ENCODE measurements around the gene EIF6.
A peak's percentile ranks its signal among the peaks of the same experiment; 100 is the strongest.

The EIF6 gene

DNA sequence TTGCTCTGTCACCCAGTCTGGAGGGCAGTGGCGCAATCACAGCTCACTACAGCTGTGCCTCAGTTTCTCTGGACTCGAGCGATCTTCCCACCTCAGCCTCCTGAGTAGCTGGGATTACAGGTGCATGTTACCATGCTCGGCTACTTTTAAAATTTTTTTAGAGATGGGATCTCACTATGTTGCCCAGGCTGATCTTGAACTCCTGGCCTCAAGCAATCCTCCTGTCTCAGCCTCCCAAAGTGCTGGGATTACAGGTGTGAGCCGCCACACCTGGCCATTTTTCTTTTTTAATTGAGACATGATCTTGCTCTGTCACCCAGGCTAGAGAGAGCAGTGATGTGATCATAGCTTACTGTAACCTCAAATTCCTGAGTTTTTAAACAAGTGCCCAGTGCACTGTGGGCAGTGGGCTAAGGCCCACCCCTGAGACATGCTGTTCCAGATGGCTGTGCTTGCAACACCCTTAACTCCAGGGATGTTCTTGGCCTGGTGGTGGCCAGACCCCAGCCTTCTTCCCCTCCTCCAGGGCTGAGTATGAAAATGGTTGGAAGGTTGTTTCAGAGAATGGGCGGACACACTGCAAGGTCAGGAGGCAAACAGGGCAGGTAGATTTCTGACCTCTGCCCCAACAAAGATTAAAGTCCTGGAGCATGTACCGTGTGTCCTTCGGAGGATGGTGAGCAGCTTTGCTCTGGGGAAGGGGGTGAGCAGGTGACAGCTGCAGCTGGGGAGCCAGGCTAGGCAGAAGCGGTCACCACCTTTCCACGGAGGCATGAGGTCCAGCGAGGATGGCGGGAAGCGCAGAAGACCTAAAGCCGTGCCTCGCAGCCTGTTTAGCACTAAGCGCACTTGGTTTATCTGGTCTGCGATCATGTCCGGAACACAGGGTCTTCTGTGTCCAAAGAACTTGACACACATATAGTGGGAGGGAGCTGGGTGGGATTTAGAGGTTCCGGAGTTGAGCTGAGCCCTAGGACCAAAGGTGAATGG, 9.0 kb upstream of the EIF6 start:
- Mint-ChIP-seq H3K9me3 (no peaks in the 10 kb centered on the region), H3K36me3 (no peaks in the 10 kb centered on the region), H3K27me3 (peaks cover 30 to 42% of the 10 kb centered on the region in 2 donors), H3K4me3 (no peak overlapping the region), H3K4me1 (no peaks in the 10 kb centered on the region), H3K27ac (no peak overlapping the region)
- no peak for DNase-seq
- ATAC-seq (replicated peaks) = no peak

- no peaks in the 10 kb centered on the region for H3K36me3 Mint-ChIP-seq
- DNase-seq (no peak), ATAC-seq (replicated peaks) (no peak)
- H3K4me3 Mint-ChIP-seq = no peak overlapping the region
- H3K4me1 Mint-ChIP-seq = no peaks in the 10 kb centered on the region
- no peaks in the 10 kb centered on the region for H3K9me3 Mint-ChIP-seq
- H3K27me3 Mint-ChIP-seq = peaks cover 30 to 42% of the 10 kb centered on the region in 2 donors
- H3K27ac Mint-ChIP-seq = peak overlapping the region; percentile 28
These were observed 8.1 kb upstream of the EIF6 start for GRCh38 chr20:35292504-35293285.

DNA sequence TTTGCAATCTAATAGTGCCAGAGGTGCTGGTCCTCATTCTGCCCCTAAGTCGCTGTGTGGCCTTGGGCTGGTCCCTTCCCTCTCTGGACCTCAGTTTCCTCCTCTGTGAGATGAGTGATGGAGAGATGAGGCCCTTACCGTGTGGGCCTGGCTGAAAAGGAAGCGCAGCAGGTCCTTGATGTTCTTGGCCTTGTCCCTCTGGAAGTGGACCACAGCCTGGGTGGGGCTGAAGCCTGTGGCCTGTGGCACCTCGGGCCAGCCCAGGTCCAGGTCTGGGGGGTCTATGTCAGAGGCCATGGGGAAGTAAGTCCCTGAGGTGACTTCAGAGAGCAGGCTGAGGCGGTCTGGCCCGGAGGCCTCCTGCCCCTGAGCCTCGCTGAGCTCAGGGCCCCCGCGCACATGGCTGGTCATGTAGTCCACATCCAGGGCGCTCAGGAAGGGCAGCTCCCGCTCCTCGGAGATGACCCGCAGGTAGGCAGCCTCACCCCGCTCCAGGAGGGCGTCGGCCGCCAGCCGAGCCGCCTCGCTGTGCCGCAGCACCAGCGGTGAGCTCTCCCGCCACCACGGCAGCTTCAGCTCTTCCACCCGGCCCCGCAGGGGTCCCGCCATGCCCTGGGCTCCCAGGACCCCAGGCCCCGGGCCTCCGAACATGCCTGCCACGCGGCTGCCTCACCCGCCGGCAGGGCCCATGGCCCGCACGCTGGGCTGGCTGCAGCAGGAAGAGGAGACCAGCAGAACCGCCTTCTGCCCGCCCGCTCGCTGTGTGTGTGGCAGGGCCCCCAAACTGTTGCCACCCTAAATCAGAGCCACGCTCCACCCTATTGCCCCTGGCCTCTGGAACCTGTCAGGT, 7.3 kb upstream of the EIF6 start, which contains the start of gene FAM83C:
Gene FAM83C, minus strand, starts transcription at position 772 of the 850 bp plus-strand sequence. Its CDS starts 121 bp downstream, at position 651.
- ATAC-seq (replicated peaks) = no peak

GRCh38 chr20:35290887-35291417, 6.4 kb upstream of the EIF6 start:
- H3K27ac Mint-ChIP-seq = no peak overlapping the region
- H3K4me3 Mint-ChIP-seq = no peak overlapping the region
- H3K4me1 Mint-ChIP-seq = peaks cover 2% of the 10 kb centered on the region in 2 donors
- ATAC-seq (replicated peaks) (no peak), DNase-seq (no peak)
- H3K36me3 Mint-ChIP-seq = no peaks in the 10 kb centered on the region
- no peaks in the 10 kb centered on the region for H3K9me3 Mint-ChIP-seq
- peaks cover 30 to 42% of the 10 kb centered on the region in 2 donors for H3K27me3 Mint-ChIP-seq

More for the DNA sequence above, 7.3 kb upstream of the EIF6 start, which contains the start of gene FAM83C:
- Mint-ChIP-seq H3K4me1 (no peaks in the 10 kb centered on the region), H3K27ac (peak within 1 kb of the TSS; percentile 28), H3K27me3 (peaks cover 30 to 42% of the 10 kb centered on the region in 2 donors), H3K9me3 (no peaks in the 10 kb centered on the region), H3K36me3 (no peaks in the 10 kb centered on the region), H3K4me3 (no peak within 1 kb of the TSS)
- no peak for DNase-seq

- Mint-ChIP-seq H3K4me3 (no peak overlapping the region), H3K9me3 (no peaks in the 10 kb centered on the region), H3K27ac (no peak overlapping the region), H3K4me1 (peaks cover 7 to 8% of the 10 kb centered on the region in 2 donors), H3K27me3 (peaks cover 24 to 36% of the 10 kb centered on the region in 2 donors), H3K36me3 (no peaks in the 10 kb centered on the region)
- ATAC-seq (replicated peaks) (no peak), DNase-seq (no peak)
These were observed 5.8 kb upstream of the EIF6 start for GRCh38 chr20:35290186-35290886.

GRCh38 chr20:35288325-35289060, 3.9 kb upstream of the EIF6 start:
- Mint-ChIP-seq H3K4me1 (peaks cover 12 to 21% of the 10 kb centered on the region in 2 donors), H3K27ac (peak overlapping the region; percentile 75), H3K9me3 (no peaks in the 10 kb centered on the region), H3K4me3 (no peak overlapping the region), H3K36me3 (peaks cover 0 to 5% of the 10 kb centered on the region in 2 donors), H3K27me3 (peaks cover 15 to 23% of the 10 kb centered on the region in 2 donors)
- DNase-seq = no peak
- ATAC-seq (replicated peaks) = no peak

GRCh38 chr20:35287509-35288324, 3.1 kb upstream of the EIF6 start:
- peaks cover 10 to 15% of the 10 kb centered on the region in 2 donors for H3K27me3 Mint-ChIP-seq
- no peak overlapping the region for H3K4me3 Mint-ChIP-seq
- H3K9me3 Mint-ChIP-seq = no peaks in the 10 kb centered on the region

GRCh38 chr20:35286899-35287508, 2.4 kb upstream of the EIF6 start:
- Mint-ChIP-seq H3K9me3 (no peaks in the 10 kb centered on the region), H3K27ac (no peak overlapping the region), H3K27me3 (peaks cover 5 to 11% of the 10 kb centered on the region in 2 donors), H3K4me1 (peaks cover 19 to 27% of the 10 kb centered on the region in 2 donors), H3K4me3 (no peak overlapping the region), H3K36me3 (peaks cover 3 to 13% of the 10 kb centered on the region in 2 donors)
- ATAC-seq (replicated peaks) (no peak), DNase-seq (no peak)

More at GRCh38 chr20:35287509-35288324, 3.1 kb upstream of the EIF6 start:
- H3K27ac Mint-ChIP-seq = no peak overlapping the region
- DNase-seq = no peak
- ATAC-seq (replicated peaks) = no peak
- H3K36me3 Mint-ChIP-seq = peaks cover 0 to 8% of the 10 kb centered on the region in 2 donors
- peaks cover 16 to 27% of the 10 kb centered on the region in 2 donors for H3K4me1 Mint-ChIP-seq

- no peak for DNase-seq
- H3K9me3 Mint-ChIP-seq = no peaks in the 10 kb centered on the region
- H3K36me3 Mint-ChIP-seq = peaks cover 4 to 13% of the 10 kb centered on the region in 2 donors
- peak overlapping the region; percentile 43 to 87 for H3K4me3 Mint-ChIP-seq
- H3K27ac Mint-ChIP-seq = peak overlapping the region; percentile 11
- H3K4me1 Mint-ChIP-seq = peaks cover 19 to 27% of the 10 kb centered on the region in 2 donors
- ATAC-seq (replicated peaks) = no peak
- peaks cover 5 to 9% of the 10 kb centered on the region in 2 donors for H3K27me3 Mint-ChIP-seq
These were observed 1.7 kb upstream of the EIF6 start for GRCh38 chr20:35286077-35286898.

GRCh38 chr20:35285806-35286076, 1.2 kb upstream of the EIF6 start:
- peak overlapping the region; percentile 11 for H3K27ac Mint-ChIP-seq

More at GRCh38 chr20:35285806-35286076, 1.2 kb upstream of the EIF6 start:
- H3K36me3 Mint-ChIP-seq = peaks cover 4 to 14% of the 10 kb centered on the region in 2 donors
- no peak for ATAC-seq (replicated peaks)
- H3K27me3 Mint-ChIP-seq = peaks cover 0 to 5% of the 10 kb centered on the region in 2 donors
- peaks cover 19 to 27% of the 10 kb centered on the region in 2 donors for H3K4me1 Mint-ChIP-seq
- DNase-seq = no peak
- H3K4me3 Mint-ChIP-seq = peak overlapping the region; percentile 85 to 87
- no peaks in the 10 kb centered on the region for H3K9me3 Mint-ChIP-seq
